ENCODE measurements around the gene BICDL2. TPM values are rescaled to one million over a fixed set of nuclear protein-coding genes. Genes with fewer than 3 reads are reported as not detected.

The BICDL2 gene
- total and polyA plus RNA-seq, 9 of the 15 experiments (the other 6 are each of a cell fraction or from before 2014, with no cell fraction given) = 0.09 to 0.28 (median 0.09) TPM; not detected in 6

DNA sequence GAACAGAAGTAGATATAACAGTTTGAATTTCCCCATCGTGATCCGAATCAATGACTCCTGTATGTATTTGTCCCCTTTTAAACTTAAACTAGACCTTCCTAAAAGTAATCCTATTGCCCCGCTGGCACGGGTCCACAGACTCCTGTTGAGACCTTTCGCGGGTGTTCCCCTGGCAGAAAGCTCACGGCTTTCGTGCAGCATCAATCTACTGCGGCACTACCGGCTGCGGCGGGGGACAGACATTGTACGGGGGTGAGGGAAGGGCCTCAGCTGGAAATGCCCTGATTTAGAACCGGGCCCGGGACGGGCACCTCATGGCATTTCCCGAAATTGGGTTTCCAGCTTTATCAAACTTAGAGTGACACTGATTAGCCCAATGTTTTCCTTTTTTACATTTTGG, 43.3 kb upstream of the BICDL2 start (continued):
- no peak for TF ChIP-seq MYNN (IDR thresholded peaks at IDR 0.05)
- no peak for TF ChIP-seq MYNN (CRISPR knock-in tag; IDR thresholded peaks at IDR 0.05)
- no peak for TF ChIP-seq CSDE1 (IDR thresholded peaks at IDR 0.05)
- TF ChIP-seq FIP1L1 (IDR thresholded peaks at IDR 0.05; ENCODE audit: low read depth, low read length, poor library complexity, severe bottlenecking) = no peak
- TF ChIP-seq RAD51 (IDR thresholded peaks at IDR 0.05; ENCODE audit: borderline replicate concordance, low read depth) = no peak
- TF ChIP-seq ZNF644 (tag; IDR thresholded peaks at IDR 0.05; ENCODE audit: low read depth) = no peak
- no peak for TF ChIP-seq MNT (conservative IDR thresholded peaks at IDR 0.05)
- no peak for TF ChIP-seq EP300 (IDR thresholded peaks at IDR 0.05; ENCODE audit: low read length)
- no peak for TF ChIP-seq ZNF586 (CRISPR knock-in tag; conservative IDR thresholded peaks at IDR 0.05)
- TF ChIP-seq NBN (IDR thresholded peaks at IDR 0.05; ENCODE audit: low read depth) = no peak
- TF ChIP-seq ZNF311 (CRISPR knock-in tag; IDR thresholded peaks at IDR 0.05) = no peak
- TF ChIP-seq ATF7 (IDR thresholded peaks at IDR 0.05) = no peak

DNA sequence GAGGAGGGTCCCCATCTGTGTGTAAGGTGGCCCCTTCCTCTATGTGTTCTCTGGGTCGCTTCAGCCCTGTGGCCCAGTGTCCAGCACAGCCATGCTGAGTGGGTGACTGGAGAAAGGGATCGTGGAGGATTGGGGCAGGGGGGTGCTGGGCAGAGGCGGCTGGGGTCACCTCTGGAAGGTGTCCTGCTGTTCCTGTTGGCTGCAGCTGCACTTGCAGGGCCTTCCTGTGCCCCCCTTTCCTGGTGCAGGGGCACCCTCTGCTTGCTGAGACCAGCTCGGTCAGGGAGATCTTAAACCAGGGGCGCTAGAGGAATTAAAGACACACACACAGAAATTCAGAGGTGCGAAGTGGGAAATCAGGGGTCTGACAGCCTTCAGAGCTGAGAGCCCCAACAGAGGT, 39.8 kb upstream of the BICDL2 start:
- no peak overlapping the region for H3K4me3 ChIP-seq
- intact Hi-C loops (cut with micrococcal nuclease) (no loop called here), in situ Hi-C loops (cut with MboI) (no loop called here)
- CTCF ChIA-PET (ENCODE audit: low intra/inter-chr PET ratio) = no interaction called here
- POLR2A ChIA-PET = interaction anchor here (0.8 to 1.3 kb wide), 3 partner anchors 11 to 17 kb away, joined by 3 to 5 read pairs (median 3); no protein-coding TSS in a partner anchor
- no peak overlapping the region for H3K4me2 ChIP-seq (ENCODE audit: insufficient read depth, low read length)
- ATAC-seq (no peak), FAIRE-seq (no peak), DNase-seq (ENCODE audit: extremely low read depth in 1 of 4, low spot score in 3 of 4) (peak in 1 of 4 experiments; percentile 3)
- H3K4me1 ChIP-seq (replicated peaks in 1 of 2; ENCODE audit: control insufficient read depth in 2 of 2, insufficient read depth in 2 of 2, low read length in 2 of 2) = peaks cover 6 to 10% of the 10 kb centered on the region in 2 experiments; a peak in 4 of 5 replicates
- H3K27ac ChIP-seq (ENCODE audit: extremely low read depth, low read depth, low read length) = no peak overlapping the region
- no peaks in the 10 kb centered on the region for H3K9me1 ChIP-seq (ENCODE audit: control insufficient read depth, insufficient read depth, low read length)
- no peaks in the 10 kb centered on the region for H3K36me3 ChIP-seq (ENCODE audit: control insufficient read depth, insufficient read depth, low read length)
- 19% methylated on average over 6 of the region's 6 CpGs for WGBS (ENCODE audit: insufficient coverage, low coverage, missing lambda C conversion rate)
- H3K79me2 ChIP-seq (ENCODE audit: control insufficient read depth, insufficient read depth, low read length) = no peaks in the 10 kb centered on the region
- no peaks in the 10 kb centered on the region for H4K20me1 ChIP-seq (replicated peaks; ENCODE audit: control insufficient read depth, insufficient read depth, low read length)
- no peaks in the 10 kb centered on the region for H3K9me3 ChIP-seq (replicated peaks; ENCODE audit: control insufficient read depth, insufficient read depth, low read depth, low read length)
- no TSS peak for BruUV-seq (replicated peaks)
- no peak overlapping the region for H3K9ac ChIP-seq (ENCODE audit: insufficient read depth in 1 of 2, low read depth in 2 of 2, low read length in 2 of 2)
- H2AFZ ChIP-seq (ENCODE audit: low read depth, low read length) = no peak overlapping the region
- peaks cover 9 to 18% of the 10 kb centered on the region in 2 experiments for H3K27me3 ChIP-seq (ENCODE audit: control insufficient read depth in 2 of 2, insufficient read depth in 2 of 2, low read length in 2 of 2)
- no peak for TF ChIP-seq MECOM (CRISPR knock-in tag; IDR thresholded peaks at IDR 0.05)
- TF ChIP-seq HNRNPLL (IDR thresholded peaks at IDR 0.05; ENCODE audit: low read depth, low read length, poor library complexity, severe bottlenecking) = no peak
- TF ChIP-seq ASH1L (IDR thresholded peaks at IDR 0.05; ENCODE audit: borderline replicate concordance, low read depth, partially characterized antibody) = no peak
- TF ChIP-seq, protein P1, sequence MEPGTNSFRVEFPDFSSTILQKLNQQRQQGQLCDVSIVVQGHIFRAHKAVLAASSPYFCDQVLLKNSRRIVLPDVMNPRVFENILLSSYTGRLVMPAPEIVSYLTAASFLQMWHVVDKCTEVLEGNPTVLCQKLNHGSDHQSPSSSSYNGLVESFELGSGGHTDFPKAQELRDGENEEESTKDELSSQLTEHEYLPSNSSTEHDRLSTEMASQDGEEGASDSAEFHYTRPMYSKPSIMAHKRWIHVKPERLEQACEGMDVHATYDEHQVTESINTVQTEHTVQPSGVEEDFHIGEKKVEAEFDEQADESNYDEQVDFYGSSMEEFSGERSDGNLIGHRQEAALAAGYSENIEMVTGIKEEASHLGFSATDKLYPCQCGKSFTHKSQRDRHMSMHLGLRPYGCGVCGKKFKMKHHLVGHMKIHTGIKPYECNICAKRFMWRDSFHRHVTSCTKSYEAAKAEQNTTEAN (CRISPR knock-in tag; IDR thresholded peaks at IDR 0.05) = no peak
- TF ChIP-seq SETDB1 (IDR thresholded peaks at IDR 0.05; ENCODE audit: low read length) = no peak
- no peak for TF ChIP-seq ZNF384 (IDR thresholded peaks at IDR 0.05; ENCODE audit: low read depth, low read length)
- TF ChIP-seq ZNF785 (CRISPR knock-in tag; IDR thresholded peaks at IDR 0.05) = no peak
- TF ChIP-seq TAF7 (tag; IDR thresholded peaks at IDR 0.05) = no peak
- TF ChIP-seq, protein P2, sequence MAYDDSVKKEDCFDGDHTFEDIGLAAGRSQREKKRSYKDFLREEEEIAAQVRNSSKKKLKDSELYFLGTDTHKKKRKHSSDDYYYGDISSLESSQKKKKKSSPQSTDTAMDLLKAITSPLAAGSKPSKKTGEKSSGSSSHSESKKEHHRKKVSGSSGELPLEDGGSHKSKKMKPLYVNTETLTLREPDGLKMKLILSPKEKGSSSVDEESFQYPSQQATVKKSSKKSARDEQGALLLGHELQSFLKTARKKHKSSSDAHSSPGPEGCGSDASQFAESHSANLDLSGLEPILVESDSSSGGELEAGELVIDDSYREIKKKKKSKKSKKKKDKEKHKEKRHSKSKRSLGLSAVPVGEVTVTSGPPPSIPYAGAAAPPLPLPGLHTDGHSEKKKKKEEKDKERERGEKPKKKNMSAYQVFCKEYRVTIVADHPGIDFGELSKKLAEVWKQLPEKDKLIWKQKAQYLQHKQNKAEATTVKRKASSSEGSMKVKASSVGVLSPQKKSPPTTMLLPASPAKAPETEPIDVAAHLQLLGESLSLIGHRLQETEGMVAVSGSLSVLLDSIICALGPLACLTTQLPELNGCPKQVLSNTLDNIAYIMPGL (CRISPR knock-in tag; IDR thresholded peaks at IDR 0.05) = no peak

All from K562 (cell line).